ENCODE data around the gene RHOBTB1. TPM values are rescaled to one million over a fixed set of nuclear protein-coding genes. Genes with fewer than 3 reads are reported as not detected.

RHOBTB1 gene
- total RNA-seq, 2 donors from 2014 or later: 6.6 to 6.8 TPM

DNA sequence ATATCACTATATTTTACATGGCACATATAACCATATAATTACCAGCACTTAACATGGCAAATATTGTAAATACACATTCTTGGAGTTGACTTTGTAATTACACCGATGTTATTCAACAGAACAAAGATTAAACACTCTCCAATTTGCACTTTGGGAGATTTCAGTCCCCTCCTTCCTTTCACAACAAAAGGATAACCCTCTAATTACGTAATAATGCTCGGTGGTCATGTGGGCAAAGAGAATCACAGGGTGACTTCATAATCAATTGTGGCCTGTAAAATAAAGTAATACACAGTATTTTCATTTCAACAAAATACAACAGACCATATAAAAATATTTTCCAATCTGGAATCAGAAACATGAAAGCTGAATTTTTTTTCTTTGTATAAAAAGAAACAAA, 73.2 kb downstream of the RHOBTB1 start:
- H3K27ac ChIP-seq (ENCODE audit: low read depth, low read length): no peak overlapping the region
- DNase-seq: no peak
- H3K4me3 Mint-ChIP-seq: no peak overlapping the region
- no peaks in the 10 kb centered on the region for H3K27me3 Mint-ChIP-seq (ENCODE audit: insufficient read depth)
- WGBS, 2 experiments (ENCODE audit: insufficient coverage in 1 of 2, insufficient read length in 1 of 2): 98 to 100% methylated on average over 1 to 3 of the region's 3 CpGs
- TF ChIP-seq, protein P1, sequence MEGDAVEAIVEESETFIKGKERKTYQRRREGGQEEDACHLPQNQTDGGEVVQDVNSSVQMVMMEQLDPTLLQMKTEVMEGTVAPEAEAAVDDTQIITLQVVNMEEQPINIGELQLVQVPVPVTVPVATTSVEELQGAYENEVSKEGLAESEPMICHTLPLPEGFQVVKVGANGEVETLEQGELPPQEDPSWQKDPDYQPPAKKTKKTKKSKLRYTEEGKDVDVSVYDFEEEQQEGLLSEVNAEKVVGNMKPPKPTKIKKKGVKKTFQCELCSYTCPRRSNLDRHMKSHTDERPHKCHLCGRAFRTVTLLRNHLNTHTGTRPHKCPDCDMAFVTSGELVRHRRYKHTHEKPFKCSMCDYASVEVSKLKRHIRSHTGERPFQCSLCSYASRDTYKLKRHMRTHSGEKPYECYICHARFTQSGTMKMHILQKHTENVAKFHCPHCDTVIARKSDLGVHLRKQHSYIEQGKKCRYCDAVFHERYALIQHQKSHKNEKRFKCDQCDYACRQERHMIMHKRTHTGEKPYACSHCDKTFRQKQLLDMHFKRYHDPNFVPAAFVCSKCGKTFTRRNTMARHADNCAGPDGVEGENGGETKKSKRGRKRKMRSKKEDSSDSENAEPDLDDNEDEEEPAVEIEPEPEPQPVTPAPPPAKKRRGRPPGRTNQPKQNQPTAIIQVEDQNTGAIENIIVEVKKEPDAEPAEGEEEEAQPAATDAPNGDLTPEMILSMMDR (conservative IDR thresholded peaks at IDR 0.05): no peak
- no peaks in the 10 kb centered on the region for H3K27me3 ChIP-seq (ENCODE audit: control insufficient read depth, insufficient read depth, low read length, poor library complexity, severe bottlenecking)
- no peaks in the 10 kb centered on the region for H3K36me3 Mint-ChIP-seq (ENCODE audit: low read depth)
- peaks cover 2% of the 10 kb centered on the region for H3K4me1 Mint-ChIP-seq
- H3K4me1 ChIP-seq (ENCODE audit: control insufficient read depth, insufficient read depth, low read length): no peaks in the 10 kb centered on the region
- no peaks in the 10 kb centered on the region for H3K36me3 ChIP-seq (ENCODE audit: control insufficient read depth, insufficient read depth, low read length)
- H3K9me3 Mint-ChIP-seq: no peaks in the 10 kb centered on the region
- no peak overlapping the region for H3K9ac ChIP-seq (ENCODE audit: extremely low read depth, low read length, poor library complexity, severe bottlenecking)
- H3K4me3 ChIP-seq (ENCODE audit: low read length): no peak overlapping the region
- no peak overlapping the region for H3K27ac Mint-ChIP-seq
- no peaks in the 10 kb centered on the region for H3K9me3 ChIP-seq (ENCODE audit: control insufficient read depth, low read length)

DNA sequence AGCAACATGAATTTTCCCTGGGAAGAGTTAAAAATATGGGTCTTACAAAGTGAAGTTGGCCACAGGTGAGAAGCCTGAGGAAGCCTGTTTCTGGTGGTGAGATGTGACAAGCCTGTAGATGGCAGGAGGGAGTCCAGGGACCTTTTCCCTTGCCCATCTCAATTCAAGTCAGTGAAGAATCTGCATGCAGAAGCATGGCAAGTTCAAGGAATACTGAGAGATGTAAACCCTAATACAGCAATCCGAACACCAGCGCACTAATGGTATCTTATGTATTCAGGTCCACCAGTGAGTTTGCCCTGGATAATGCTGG, 73.6 kb downstream of the RHOBTB1 start:
- Mint-ChIP-seq H3K27ac (peak overlapping the region; percentile 75), H3K4me1 (peaks cover 2% of the 10 kb centered on the region), H3K4me3 (no peak overlapping the region), H3K36me3 (ENCODE audit: low read depth) (no peaks in the 10 kb centered on the region), H3K9me3 (no peaks in the 10 kb centered on the region), H3K27me3 (ENCODE audit: insufficient read depth) (no peaks in the 10 kb centered on the region)
- Histone ChIP-seq H3K9ac (ENCODE audit: extremely low read depth, low read length, poor library complexity, severe bottlenecking) (no peak overlapping the region), H3K36me3 (ENCODE audit: control insufficient read depth, insufficient read depth, low read length) (no peaks in the 10 kb centered on the region), H3K27ac (ENCODE audit: low read depth, low read length) (peak overlapping the region; percentile 27), H3K27me3 (ENCODE audit: control insufficient read depth, insufficient read depth, low read length, poor library complexity, severe bottlenecking) (no peaks in the 10 kb centered on the region), H3K4me3 (ENCODE audit: low read length) (no peak overlapping the region), H3K9me3 (ENCODE audit: control insufficient read depth, low read length) (no peaks in the 10 kb centered on the region), H3K4me1 (ENCODE audit: control insufficient read depth, insufficient read depth, low read length) (no peaks in the 10 kb centered on the region)
- WGBS, 2 experiments (ENCODE audit: insufficient coverage in 1 of 2, insufficient read length in 1 of 2): 98 to 100% methylated on average over 1 to 2 of the region's 2 CpGs
- TF ChIP-seq, protein P1 (conservative IDR thresholded peaks at IDR 0.05): peak; percentile 69
- peak; percentile 65 for DNase-seq

DNA sequence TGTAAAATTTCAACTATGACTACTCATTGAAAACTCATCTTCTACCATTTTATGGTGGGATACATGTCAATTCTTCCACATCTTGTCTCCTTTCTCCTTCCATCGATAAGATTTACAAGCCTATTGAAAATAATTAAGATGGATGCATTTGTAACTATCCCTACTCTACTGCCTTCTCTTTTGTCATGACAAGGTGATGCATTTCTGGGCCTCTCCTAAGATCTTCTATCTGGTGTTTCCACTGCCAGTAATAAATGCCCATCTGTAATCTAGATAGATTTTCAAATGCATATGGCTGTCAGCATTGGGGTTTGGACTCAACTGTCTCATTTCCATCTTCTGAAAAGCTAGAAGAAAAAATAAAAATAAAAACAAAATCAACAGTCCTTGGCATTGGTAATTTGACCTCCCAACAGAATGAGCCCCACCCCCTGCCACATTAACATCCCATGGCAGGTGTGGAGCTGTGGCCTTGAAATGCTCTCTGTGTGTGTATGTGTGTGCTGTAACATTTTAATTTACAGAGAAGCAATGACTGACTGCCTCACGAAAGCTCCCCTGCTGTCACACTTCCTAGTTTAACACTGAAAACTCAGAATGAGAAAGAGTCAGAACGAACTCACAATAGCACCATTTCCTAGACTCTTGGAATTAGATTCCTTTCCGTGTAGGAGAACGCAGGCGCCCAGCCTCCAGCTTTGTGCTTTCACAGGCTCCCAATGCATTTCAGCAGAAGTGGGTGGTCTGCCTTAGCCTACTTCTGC, 74.2 kb downstream of the RHOBTB1 start:
- TF ChIP-seq, protein P1 (conservative IDR thresholded peaks at IDR 0.05): no peak
- WGBS, 2 experiments (ENCODE audit: insufficient coverage in 1 of 2, insufficient read length in 1 of 2): 79 to 83% methylated on average over 5 to 6 of the region's 6 CpGs
- DNase-seq: no peak
- peak overlapping the region; percentile 27 for H3K27ac ChIP-seq (ENCODE audit: low read depth, low read length)
- H3K9ac ChIP-seq (ENCODE audit: extremely low read depth, low read length, poor library complexity, severe bottlenecking): no peak overlapping the region
- Mint-ChIP-seq H3K27ac (peak overlapping the region; percentile 75), H3K4me1 (peaks cover 2% of the 10 kb centered on the region), H3K27me3 (ENCODE audit: insufficient read depth) (no peaks in the 10 kb centered on the region), H3K9me3 (no peaks in the 10 kb centered on the region), H3K36me3 (ENCODE audit: low read depth) (no peaks in the 10 kb centered on the region), H3K4me3 (no peak overlapping the region)
- no peaks in the 10 kb centered on the region for H3K27me3 ChIP-seq (ENCODE audit: control insufficient read depth, insufficient read depth, low read length, poor library complexity, severe bottlenecking)
- H3K36me3 ChIP-seq (ENCODE audit: control insufficient read depth, insufficient read depth, low read length): no peaks in the 10 kb centered on the region
- no peak overlapping the region for H3K4me3 ChIP-seq (ENCODE audit: low read length)
- no peaks in the 10 kb centered on the region for H3K4me1 ChIP-seq (ENCODE audit: control insufficient read depth, insufficient read depth, low read length)
- H3K9me3 ChIP-seq (ENCODE audit: control insufficient read depth, low read length): no peaks in the 10 kb centered on the region

Data from endodermal cell (in vitro differentiated cells).